GOT3 (cell line): Measurements from ENCODE around the gene WWOX.
"Not testable (repeated sequence)": the region's sequence is repeated elsewhere in the genome, so short reads cannot be mapped to it uniquely, and the experiment has no call there.

Experiments used
- DNase-seq: peaks from one replicate; lab custom pipeline; 2025; ENCODE audit warnings: mixed read lengths; lab: John Stamatoyannopoulos, UW

The WWOX gene

DNA sequence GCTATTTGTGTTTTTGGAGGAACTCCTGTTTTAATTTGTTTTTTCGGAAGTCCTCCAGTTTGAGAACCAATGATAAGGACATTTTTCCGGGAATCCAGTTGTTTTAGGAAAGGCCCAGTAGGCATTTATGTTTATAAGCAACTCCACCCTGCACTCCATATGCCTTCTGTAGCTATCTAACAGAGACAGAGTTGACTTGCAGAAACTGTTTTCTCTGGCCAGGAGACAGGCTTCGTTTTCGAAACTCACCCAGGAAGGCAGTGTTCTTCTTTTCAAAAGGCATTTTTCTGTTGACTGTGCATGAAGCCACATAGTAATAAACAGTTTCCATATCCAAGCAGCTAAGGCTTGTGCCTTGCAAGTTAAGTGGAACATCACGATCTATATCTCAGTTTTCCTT lies 587.1 kb downstream of the WWOX start:
- no peak for DNase-seq

DNA sequence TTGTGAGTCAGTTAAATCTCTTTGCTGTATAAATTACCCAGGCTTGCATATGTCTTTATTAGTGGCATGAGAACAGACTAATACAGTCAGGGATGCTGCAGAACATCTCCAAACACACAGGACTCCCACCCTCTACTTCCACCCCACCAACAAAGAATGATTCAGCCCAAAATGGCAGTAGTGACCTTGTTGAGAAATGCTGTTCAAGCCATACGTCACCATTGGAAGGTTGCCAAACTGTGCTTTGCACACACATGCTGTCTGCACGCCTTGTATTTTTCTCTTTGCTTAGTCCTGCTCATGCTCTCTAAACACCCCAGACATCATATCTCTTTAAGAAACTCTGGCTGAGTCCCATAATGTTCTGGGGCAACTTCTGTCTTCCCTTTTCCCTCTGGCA lies 589.6 kb downstream of the WWOX start:
- DNase-seq, result no peak

GRCh38 chr16:78689536-78689935 lies 590.1 kb downstream of the WWOX start:
- DNase-seq, result no peak

- no peak for DNase-seq
These were observed 591.1 kb downstream of the WWOX start for GRCh38 chr16:78690510-78690909.

- not testable (repeated sequence) for DNase-seq
These were observed 592.3 kb downstream of the WWOX start for GRCh38 chr16:78691746-78692145.

DNA sequence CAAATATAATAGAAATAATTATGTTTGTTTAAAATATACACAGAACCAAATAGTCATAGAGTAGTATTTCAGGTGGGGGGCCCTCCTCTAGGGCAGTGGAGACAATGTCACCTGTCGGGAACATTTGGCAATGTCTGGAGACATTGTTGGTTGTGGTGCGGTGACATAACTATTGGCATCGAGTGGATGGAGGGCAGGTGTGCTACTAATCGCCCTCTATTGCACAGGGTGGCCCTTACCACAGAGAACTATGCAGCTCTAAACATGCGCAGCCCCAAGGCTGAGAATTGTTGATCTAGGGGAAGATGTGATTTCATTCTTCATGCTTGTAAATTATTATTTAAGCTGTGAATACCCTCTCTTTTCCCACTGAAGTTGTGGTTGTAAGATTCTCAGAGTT lies 594.0 kb downstream of the WWOX start:
- DNase-seq, result no peak

DNA sequence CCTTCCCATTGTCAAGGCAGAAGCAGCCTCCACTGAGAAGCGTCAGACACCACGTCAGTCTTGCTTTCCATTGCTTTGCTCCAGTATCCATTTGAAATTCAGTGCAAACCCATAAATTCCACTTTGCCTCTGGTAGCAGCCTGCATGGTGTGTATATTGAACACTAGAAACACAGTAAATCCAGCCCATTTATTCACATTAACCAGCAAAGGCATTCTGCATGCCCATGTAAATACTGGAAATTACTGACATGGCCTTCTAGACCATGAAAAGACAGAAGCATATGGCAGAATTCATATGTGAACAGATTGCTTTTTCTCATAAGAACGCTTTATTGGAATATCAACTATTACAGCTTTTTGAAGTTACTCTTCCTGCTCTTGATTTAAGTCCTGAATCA lies 595.0 kb downstream of the WWOX start:
- no peak for DNase-seq

DNA sequence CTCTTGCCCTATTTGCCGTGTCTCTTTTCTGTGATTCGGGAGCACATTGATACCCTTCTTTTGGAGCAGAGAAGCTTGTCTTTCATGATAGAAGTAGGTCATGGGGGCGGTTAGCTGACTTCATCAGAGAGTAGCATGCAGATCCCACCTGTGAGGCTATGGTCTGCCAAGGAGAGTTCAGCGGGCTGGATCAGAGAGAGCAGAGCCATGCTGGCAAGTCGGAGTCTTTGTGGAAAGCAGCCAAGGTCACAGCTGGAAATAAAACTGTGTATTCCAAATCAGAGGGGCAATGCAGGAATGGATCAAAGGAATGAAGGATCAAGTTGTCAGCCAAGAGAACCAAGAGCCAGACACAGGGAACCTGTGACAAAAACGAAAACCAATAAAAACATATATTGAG lies 595.9 kb downstream of the WWOX start:
- no peak for DNase-seq

DNA sequence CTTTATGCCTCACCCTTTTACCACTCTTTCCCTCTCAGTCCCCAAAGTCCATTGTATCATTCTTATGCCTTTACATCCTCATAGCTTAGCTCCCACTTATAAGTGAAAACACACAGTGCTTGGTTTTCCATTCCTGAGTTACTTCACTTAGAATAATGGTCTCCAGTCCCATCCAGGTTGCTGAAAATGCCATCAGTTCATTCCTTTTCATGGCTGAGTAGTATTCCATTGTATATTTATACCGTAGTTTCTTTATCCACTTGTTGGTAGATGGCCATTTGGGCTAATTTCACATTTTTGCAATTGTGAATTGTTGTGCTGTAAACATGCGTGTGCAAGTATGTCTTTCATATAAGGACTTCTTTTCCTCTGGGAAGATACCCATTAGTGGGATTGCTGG lies 597.3 kb downstream of the WWOX start:
- no peak for DNase-seq

DNA sequence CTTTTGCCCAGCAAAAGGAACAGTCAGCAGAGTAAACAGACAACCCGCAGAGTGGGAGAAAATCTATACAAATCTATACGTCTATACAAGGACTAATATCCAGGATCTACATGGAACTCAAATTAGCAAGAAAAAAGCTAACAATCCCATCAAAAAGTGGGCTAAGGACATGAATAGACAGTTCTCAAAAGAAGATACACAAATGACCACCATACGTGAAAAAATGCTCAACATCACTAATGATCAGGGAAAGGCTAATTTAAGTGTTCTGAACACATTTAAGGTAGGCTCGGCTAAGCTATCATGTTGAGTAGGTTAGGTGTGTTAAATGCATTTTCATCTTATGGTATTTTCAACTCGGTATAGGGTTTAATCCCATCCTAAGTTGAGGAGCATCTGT lies 598.0 kb downstream of the WWOX start:
- DNase-seq, result no peak

- no peak for DNase-seq
These were observed 604.5 kb downstream of the WWOX start for GRCh38 chr16:78703936-78704335.

GRCh38 chr16:78704416-78704815 lies 605.0 kb downstream of the WWOX start:
- DNase-seq, result no peak

DNA sequence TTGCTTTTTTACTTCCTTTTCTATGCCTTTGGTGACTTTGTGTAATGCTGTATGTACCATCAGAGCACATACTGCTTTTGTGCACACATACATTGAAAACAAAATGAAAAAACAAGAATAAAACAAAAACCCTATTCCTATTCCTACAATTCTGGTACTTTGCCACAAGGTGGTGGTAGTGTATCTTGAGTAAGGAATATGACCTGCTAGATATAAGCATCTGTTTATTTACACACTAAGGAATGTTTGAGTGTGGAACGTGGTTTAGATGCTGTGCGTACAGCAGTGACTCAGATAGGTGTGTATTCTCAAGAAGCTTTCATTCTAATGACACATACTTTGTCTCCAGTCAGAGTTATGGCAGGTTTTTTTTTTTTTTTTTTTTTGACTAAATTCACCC lies 606.2 kb downstream of the WWOX start:
- no peak for DNase-seq

DNA sequence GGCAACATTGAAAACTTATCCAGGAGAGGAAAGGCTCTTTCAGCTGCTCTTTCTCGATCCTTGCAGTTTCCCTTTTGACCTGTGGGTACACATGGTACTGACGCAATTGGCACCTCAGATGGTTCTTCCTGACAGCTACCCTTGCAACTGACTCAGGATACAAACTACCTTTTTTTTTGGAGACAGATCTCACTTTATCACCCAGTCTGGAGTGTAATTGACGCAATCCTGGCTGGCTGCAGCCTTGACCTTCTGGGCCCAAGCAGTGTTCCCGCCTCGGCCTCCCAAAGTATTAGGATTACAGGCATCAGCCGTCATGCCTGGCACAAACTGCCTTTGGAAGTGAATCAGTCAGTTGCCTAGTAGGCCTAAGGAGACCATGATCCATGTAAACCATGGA lies 607.2 kb downstream of the WWOX start:
- no peak for DNase-seq

- DNase-seq, result no peak
These were observed 609.9 kb downstream of the WWOX start for GRCh38 chr16:78709137-78709884.

DNA sequence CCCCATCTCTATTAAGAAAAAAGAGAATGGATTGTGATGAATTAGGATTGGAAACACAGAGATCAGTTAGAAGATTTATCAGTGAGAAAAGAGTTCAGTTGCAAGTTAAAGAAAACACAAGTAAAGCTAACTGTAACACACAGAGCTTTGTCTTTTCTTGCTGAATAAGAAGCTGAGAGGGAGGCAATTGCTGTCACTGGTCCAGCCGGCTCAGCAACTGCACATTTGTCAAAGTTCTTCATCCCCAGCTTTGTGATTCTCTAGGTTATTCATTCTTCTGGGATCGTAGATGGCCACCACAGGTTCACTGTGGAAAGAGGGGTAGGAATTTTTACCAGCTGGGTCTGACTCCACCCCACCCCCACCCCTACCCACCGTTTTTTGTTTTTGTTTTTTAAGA lies 615.7 kb downstream of the WWOX start:
- no peak for DNase-seq

DNA sequence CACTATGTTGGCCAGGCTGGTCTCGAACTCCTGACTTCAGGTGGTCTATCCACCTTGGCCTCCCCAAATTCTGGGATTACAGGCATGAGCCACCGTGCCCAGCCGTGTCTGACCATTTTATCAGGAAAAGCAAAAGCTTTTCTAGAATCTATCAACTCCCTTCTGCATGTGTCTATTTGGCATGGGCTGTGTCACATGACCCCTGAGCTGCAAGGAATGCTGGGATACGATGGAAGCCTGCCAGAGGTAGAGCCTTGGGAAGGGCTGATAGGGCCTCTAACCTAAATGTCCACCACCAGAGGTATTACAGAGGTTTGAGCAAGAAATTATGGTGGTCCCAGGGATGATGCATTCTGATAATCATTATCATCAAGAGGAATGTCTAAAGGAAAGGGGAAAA lies 616.2 kb downstream of the WWOX start:
- no peak for DNase-seq

- no peak for DNase-seq
These were observed 618.7 kb downstream of the WWOX start for GRCh38 chr16:78718141-78718540.

- DNase-seq, result no peak
These were observed 621.0 kb downstream of the WWOX start for GRCh38 chr16:78720416-78720815.

DNA sequence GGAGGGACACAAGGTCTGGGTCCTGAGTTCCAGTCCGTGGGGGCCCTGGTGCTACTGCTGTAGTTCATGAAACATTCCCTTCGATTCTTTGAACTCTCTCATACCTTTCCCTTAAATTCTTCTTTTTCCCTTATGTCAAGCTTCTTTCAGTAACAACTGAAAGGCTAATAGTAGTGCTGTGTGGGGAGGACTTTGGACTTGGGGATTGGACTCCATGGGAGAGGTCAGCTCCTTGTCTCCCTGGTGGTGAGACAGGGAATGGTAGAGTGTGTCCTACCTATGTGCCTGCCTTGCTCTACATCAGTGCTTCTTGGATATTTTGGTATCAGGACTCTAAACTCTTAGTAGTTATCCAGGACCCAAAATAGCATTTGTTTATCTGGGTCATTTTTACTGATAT lies 628.1 kb downstream of the WWOX start:
- DNase-seq, result no peak

GRCh38 chr16:78729687-78730086 lies 630.2 kb downstream of the WWOX start:
- no peak for DNase-seq

DNA sequence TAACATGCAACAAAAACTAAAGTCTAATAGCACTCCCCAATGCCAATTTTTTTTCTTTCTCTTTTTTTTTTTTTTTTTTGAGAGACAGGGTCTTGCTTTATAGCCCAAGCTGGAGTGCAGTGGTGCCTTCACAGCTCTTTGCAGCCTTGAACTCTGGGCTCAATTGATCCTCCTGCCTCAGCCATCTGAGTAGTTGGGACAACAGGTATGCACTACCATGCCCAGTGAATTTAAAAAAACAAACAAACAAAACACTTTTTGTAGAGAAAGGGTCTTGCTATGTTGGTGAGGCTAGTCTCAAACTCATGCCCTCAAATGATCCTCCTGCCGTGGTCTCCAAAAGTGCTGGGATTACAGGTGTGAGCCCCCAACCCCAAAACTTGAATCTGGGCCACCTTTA lies 632.3 kb downstream of the WWOX start:
- no peak for DNase-seq

DNA sequence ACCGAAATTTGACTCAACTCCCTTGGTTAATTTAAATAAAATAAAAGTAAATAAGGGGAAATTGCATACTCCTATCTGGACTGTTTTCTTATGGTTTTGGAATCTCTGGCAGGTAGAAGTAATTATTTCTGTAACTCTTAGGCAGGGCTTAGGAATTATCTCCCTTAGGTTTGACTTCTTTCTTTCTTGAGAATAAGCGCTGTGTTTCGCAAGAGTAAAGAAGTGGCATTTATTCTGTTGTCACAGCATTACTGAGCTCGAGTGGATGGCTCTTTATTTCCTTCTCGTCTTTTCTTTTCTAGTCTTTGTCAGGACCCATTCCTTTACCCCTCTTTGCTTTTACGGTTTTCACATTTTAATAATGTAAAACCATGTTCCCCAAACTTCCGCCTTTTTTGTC lies 633.2 kb downstream of the WWOX start:
- no peak for DNase-seq

- DNase-seq, result no peak
These were observed 635.9 kb downstream of the WWOX start for GRCh38 chr16:78735337-78735736.

GRCh38 chr16:78737630-78738029 lies 638.2 kb downstream of the WWOX start:
- no peak for DNase-seq
